Stimulated activated CD8-positive, alpha-beta memory T cell treated with anti-CD3 and anti-CD28 coated beads, Interleukin-7, amount 100 ng/mL, for 24 hours (primary cell): ENCODE data around the gene ITPRID1.
"Not testable (repeated sequence)": the region's sequence is repeated elsewhere in the genome, so short reads cannot be mapped to it uniquely, and the experiment has no call there.

ENCODE experiments used
- DNase-seq: peaks from one replicate; pipeline ENCODE4 v3.0.0-alpha.2; 2020; ENCODE audit warnings: low read depth

ITPRID1 gene

GRCh38 chr7:31513790-31514189 is at the start of gene ITPRID1:
Gene ITPRID1 (plus strand): TSS chr7:31514090. CDS start chr7:31553025, 38,935 bp downstream.
- no peak for DNase-seq

GRCh38 chr7:31464601-31465000 is 49.3 kb upstream of the ITPRID1 start:
- no peak for DNase-seq

DNA sequence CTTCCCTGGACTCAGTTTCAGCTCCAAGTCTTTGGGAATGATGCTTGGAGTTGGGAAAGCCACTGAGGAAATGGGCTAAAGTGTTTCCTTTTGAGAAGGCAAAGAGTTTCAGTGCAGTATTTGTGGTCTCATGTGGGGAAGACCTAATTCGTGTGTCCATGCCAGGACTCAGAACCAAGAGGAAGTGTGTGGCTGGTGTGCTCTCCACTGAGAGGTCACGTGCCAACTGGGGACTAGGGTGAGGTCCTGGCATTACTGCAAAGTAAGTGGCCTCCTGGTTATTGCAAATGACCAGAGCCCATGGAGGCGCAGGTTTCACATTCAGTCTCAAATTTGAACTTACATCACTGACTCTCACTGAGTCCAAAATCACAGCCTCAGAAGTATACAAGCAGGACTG is 48.6 kb upstream of the ITPRID1 start:
- no peak for DNase-seq

- no peak for DNase-seq
These were observed 47.9 kb upstream of the ITPRID1 start for GRCh38 chr7:31466036-31466435.

GRCh38 chr7:31470883-31471282 is 43.0 kb upstream of the ITPRID1 start:
- not testable (repeated sequence) for DNase-seq

DNA sequence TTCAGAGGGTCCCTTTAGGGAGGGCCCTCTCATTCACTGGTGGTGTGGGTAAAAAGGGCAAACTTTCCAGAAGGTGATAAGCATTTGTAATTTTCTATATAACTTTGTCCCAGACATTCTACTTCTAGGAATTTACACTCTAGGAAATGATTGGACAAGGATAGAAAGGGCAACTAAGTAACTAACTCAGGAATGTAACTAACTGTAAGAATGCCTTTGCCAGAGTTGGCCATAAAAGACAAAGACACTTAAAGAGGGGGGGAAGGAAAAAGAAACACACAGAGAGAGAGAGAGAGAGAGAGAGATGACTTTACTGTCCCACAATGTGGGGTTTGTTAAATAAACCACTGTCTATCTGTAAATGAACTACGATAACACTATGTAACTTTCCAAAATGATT is 38.5 kb upstream of the ITPRID1 start:
- no peak for DNase-seq

DNA sequence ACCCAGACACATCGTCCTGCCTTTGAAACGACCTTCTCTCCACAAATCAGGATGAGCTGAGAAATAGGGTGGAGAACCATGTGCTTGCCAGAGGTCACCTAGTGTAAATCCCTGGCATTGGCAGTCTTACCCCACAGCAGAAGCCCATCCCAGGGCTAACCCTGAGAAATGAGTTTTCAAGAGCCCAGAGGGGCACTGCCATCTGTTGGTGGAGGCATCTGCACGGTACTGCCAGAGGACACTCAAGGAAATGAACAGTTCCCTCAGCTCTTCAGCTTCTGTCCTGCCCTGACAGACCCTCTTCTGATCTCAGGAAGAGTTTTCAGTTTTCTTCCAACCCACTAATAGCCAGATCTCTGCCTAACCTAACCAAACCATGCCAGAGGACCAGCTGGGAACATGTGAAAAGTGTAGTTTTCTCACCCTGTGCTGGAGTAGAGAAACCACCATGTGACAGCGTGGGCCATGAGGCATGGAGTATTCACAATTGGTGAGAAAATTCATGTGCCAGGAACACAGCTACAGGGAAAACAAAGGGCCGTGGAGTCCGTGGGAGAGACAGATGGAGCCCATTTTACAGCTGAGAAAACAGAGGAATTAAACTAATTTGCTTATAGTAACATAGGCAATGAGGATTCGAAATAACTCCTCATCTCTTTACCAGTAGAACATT is 37.7 kb upstream of the ITPRID1 start:
- no peak for DNase-seq

- no peak for DNase-seq
These were observed 36.8 kb upstream of the ITPRID1 start for GRCh38 chr7:31476941-31477677.

DNA sequence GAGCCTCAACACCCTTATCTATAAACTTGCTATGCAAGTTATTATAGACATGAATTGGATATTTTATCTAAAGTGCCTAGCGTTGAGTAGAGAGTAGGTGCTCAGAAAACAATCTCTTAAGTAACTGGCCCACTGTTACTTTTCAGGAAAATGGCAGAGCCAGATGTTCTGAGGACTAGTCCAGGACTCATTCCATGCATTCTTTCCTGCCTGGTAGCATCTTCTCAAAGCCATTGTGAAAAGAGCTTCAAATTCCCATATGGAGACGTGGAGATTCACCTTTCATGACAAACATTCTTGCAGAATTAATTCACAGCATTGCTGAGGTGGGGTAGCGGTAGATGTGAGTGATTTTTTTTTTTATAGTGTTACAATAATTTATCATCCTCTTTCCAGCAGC is 35.9 kb upstream of the ITPRID1 start:
- DNase-seq: no peak

- DNase-seq: no peak
These were observed 35.2 kb upstream of the ITPRID1 start for GRCh38 chr7:31478721-31479120.

- DNase-seq: no peak
These were observed 26.8 kb upstream of the ITPRID1 start for GRCh38 chr7:31487071-31487470.

DNA sequence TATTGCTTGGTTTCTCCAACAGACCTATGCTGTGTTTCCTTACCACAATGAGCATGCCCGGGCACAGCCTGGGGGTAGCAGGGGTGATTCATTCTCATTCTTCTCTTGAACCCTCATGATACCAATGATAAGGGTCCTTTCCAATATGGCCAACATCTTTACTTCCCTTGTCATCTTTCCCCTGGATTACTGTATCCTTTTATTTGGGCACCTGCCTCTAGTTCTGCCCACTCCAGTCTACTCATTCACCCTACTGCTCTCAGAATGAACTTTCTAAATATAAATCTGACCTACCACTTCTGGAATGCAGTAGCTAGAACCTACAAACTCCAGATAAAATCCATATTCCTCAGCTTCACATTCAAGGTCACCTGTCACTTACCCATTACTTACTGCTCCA is 26.4 kb upstream of the ITPRID1 start:
- no peak for DNase-seq

DNA sequence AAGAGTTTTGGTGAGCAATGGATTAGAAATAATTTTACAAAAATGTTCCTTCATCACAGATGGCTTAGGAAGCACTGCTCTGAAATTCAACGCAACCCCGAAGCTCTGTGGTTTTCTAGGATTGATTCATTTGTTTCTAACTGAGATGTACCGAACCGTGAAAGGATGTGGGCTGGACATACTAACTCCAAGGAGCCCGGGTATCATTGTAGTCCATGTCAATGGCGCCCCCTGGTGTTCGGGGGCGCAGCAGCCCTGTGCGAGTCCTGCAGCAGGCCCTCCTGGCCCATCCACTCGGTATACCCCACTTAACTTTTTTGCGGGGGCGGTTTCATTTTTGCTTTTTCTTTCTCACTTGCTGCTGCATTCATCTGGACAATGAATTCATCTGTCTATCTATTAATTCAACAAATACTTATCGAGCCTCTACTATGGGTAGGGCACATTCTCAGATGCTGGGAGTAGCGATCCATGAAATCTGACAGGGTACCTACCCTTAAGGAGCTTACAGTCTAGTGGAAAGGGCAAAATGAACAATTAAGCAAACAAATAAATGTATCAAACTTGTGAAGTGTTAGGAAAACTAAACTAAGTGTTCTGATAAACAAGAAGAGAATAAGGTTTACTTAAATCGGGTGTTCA is 25.2 kb upstream of the ITPRID1 start:
- peak; percentile 0 for DNase-seq

- no peak for DNase-seq
These were observed 23.0 kb upstream of the ITPRID1 start for GRCh38 chr7:31490796-31491314.

- no peak for DNase-seq
These were observed 21.8 kb upstream of the ITPRID1 start for GRCh38 chr7:31492086-31492485.

GRCh38 chr7:31493714-31494181 is 20.1 kb upstream of the ITPRID1 start:
- no peak for DNase-seq

GRCh38 chr7:31494421-31494820 is 19.5 kb upstream of the ITPRID1 start:
- DNase-seq: no peak

DNA sequence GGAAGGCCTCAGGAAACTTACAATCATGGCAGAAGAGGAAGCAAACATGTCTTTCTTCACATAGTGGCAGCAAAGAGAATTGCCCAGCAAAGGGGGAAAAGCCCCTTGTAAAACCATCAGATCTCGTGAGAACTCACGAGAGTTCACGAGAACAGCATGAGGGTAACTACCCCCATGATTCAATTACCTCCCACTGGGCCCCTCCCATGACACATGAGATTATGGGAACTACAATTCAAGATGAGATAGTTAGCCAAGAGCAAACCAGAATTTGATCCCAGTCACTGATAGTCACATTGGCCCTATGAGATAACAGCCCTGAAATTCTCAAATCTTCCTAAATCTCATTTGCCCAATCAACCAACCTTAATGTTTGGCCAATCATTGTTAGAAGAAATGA is 18.2 kb upstream of the ITPRID1 start:
- no peak for DNase-seq

- DNase-seq: no peak
These were observed 16.4 kb upstream of the ITPRID1 start for GRCh38 chr7:31497516-31497915.

DNA sequence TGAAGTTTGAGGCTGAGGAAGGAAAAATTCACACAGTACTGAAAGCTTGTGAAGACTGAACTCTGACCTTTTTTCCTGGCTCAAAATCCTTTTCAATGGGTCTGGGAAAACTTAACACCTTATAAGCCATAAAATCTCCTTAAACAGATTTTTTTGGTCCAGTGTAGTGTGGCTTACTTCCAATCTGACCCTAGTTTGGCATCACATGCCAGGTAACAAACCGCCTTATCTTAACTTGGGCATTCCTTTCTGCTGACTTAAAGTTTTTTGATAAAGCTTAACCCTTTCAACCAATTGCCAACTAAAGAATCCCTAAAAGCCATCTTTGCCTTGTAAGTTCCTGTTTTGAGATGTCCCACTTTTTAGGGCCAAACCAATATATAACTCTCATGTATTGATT is 13.2 kb upstream of the ITPRID1 start:
- DNase-seq: no peak

DNA sequence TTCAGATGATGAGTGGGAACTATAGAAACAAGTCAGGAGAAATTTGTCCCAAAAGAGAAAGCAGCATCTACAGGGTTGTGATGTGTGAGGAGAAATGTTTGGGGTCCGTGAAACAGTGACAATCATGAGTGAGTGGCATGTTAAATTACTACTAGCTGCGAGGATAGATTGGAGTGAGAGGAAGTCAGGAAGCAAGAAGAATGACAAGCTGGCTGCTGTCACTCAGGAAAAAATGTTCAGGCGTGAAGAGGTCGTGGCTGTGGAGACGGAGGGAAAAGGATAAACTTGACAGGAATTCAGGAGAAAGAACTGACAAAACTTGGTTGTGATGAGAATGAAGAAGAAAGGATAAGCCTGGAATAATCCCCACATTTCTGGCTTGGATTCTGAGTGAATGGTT is 5.1 kb upstream of the ITPRID1 start:
- no peak for DNase-seq

GRCh38 chr7:31512166-31512565 is 1.7 kb upstream of the ITPRID1 start:
- no peak for DNase-seq
